GM10248 (cell line): ENCODE measurements around the gene RILP.

ENCODE experiments used
- CTCF ChIA-PET: fragments of 300-600 bp; sonication (Branson Sonifier 250); formaldehyde crosslinking; extraction: SDS; loops from one replicate; lab custom pipeline; 2021; ENCODE audit warnings: antibody characterized with exemption; lab: Yijun Ruan, JAX
- POLR2A ChIA-PET: fragments of 350-650 bp; sonication (Branson Sonifier 250); formaldehyde crosslinking; extraction: SDS; loops from one replicate; lab custom pipeline; 2020; ENCODE audit warnings: antibody characterized with exemption; lab: Yijun Ruan, JAX
- DNase-seq: peaks from one replicate; pipeline ENCODE4 v3.0.0; 2012; ENCODE audit errors: extremely low spot score
- CTCF ChIP-seq: IDR thresholded peaks from 2 replicates; pipeline ENCODE4 v1.5.1; 2012; ENCODE audit warnings: mild to moderate bottlenecking, low read depth; ENCODE audit errors: extremely low read depth, missing control alignments, control extremely low read depth

The RILP gene

GRCh38 chr17:1598399-1599095, 51.1 kb downstream of the RILP start:
- ChIA-PET CTCF (interaction anchor here (0.6 to 1.9 kb wide), 4 partner anchors 15 to 25 kb away, joined by 4 to 5 read pairs (median 4); no protein-coding TSS in a partner anchor), POLR2A (no interaction called here)
- no peak for TF ChIP-seq CTCF
- DNase-seq = no peak

GRCh38 chr17:1597861-1598342, 51.8 kb downstream of the RILP start:
- ChIA-PET POLR2A (no interaction called here), CTCF (interaction anchor here (1.2 to 1.9 kb wide), 3 partner anchors 10 to 21 kb away, joined by 3 to 5 read pairs (median 4); no protein-coding TSS in a partner anchor)
- no peak for TF ChIP-seq CTCF
- no peak for DNase-seq
